Astrocyte of the cerebellum (primary cell): ENCODE results near the gene CLSTN2.

ENCODE experiments used
- DNase-seq: peaks from one replicate; pipeline ENCODE4 v3.0.0-alpha.2; 2011; ENCODE audit warnings: low read depth
- H3K4me3 ChIP-seq: 2 replicates; pipeline ENCODE4 v1.5.1; 2011; ENCODE audit warnings: mild to moderate bottlenecking, low read depth, low read length, moderate library complexity
- CTCF ChIP-seq: IDR thresholded peaks from 2 replicates; pipeline ENCODE4 v1.5.1; 2012; ENCODE audit warnings: low read length, low read depth, moderate library complexity, mild to moderate bottlenecking; ENCODE audit errors: missing control alignments
- in situ Hi-C: cut with HindIII; loops from 2 replicates; pipeline ENCODE4 v1.10.0; 2017; ENCODE audit warnings: low sequenced_read_pairs

Gene CLSTN2

GRCh38 chr3:140552403-140552802, 617.4 kb downstream of the CLSTN2 start:
- in situ Hi-C loops = no loop called here
- peak; percentile 9 for TF ChIP-seq CTCF
- DNase-seq = no peak
- H3K4me3 ChIP-seq = no peak overlapping the region

- H3K4me3 ChIP-seq = no peak overlapping the region
- TF ChIP-seq CTCF = no peak
- DNase-seq = no peak
- in situ Hi-C loops = no loop called here
Measured at GRCh38 chr3:140552898-140553297, 617.9 kb downstream of the CLSTN2 start.

GRCh38 chr3:140553591-140553990, 618.6 kb downstream of the CLSTN2 start:
- in situ Hi-C loops = no loop called here
- no peak overlapping the region for H3K4me3 ChIP-seq
- no peak for DNase-seq
- no peak for TF ChIP-seq CTCF

- no peak for DNase-seq
- in situ Hi-C loops = no loop called here
- H3K4me3 ChIP-seq = no peak overlapping the region
- TF ChIP-seq CTCF = no peak
Measured at GRCh38 chr3:140555666-140556065, 620.7 kb downstream of the CLSTN2 start.

GRCh38 chr3:140557476-140557875, 622.5 kb downstream of the CLSTN2 start:
- in situ Hi-C loops = no loop called here
- DNase-seq = no peak
- H3K4me3 ChIP-seq = no peak overlapping the region
- TF ChIP-seq CTCF = no peak

- no peak overlapping the region for H3K4me3 ChIP-seq
- no peak for TF ChIP-seq CTCF
- no peak for DNase-seq
- in situ Hi-C loops = no loop called here
Measured at GRCh38 chr3:140559546-140559945, 624.6 kb downstream of the CLSTN2 start.

- no peak for TF ChIP-seq CTCF
- no peak overlapping the region for H3K4me3 ChIP-seq
- no peak for DNase-seq
- in situ Hi-C loops = no loop called here
Measured at GRCh38 chr3:140563206-140563760, 628.3 kb downstream of the CLSTN2 start.
